SU-DHL-6 (cell line): ENCODE measurements around the gene TMEM170B.

Source experiments
- H2AFZ ChIP-seq: fragments of 200-600 bp; sonication (generic); 2 replicates; pipeline ENCODE4 v1.6.1; 2014; ENCODE audit warnings: low read depth, mild to moderate bottlenecking, moderate library complexity, mixed read lengths, antibody characterized with exemption, low read length; ENCODE audit not compliant: severe bottlenecking
- H3F3A ChIP-seq: fragments of 200-600 bp; shearing (Covaris generic); 2 replicates; pipeline ENCODE4 v1.6.0; 2016; ENCODE audit warnings: antibody characterized with exemption, mild to moderate bottlenecking; ENCODE audit not compliant: insufficient read depth
- H3K27ac ChIP-seq: fragments of 200-600 bp; sonication (generic); 2 replicates; pipeline ENCODE4 v1.5.1; 2016; ENCODE audit warnings: low read depth, mild to moderate bottlenecking, low read length, moderate library complexity, mixed read lengths
- H3K27me3 ChIP-seq: fragments of 200-600 bp; sonication (generic), shearing (Covaris generic); 2 replicates; pipeline ENCODE4 v1.6.0; 2014; ENCODE audit warnings: mild to moderate bottlenecking, low read length
- H3K36me3 ChIP-seq: fragments of 200-600 bp; sonication (generic); 2 replicates; pipeline ENCODE4 v1.6.1; 2014; ENCODE audit warnings: mild to moderate bottlenecking, low read length, mixed read lengths
- H3K4me2 ChIP-seq: fragments of 300-600, 200-600 bp; shearing (Covaris generic), sonication (generic); 2 replicates; pipeline ENCODE4 v1.6.0; 2014; ENCODE audit warnings: low read length, low read depth, mild to moderate bottlenecking; ENCODE audit not compliant: poor library complexity, severe bottlenecking
- H3K4me3 ChIP-seq: fragments of 200-600 bp; sonication (generic); 2 replicates; pipeline ENCODE4 v1.5.1; 2014; ENCODE audit warnings: antibody characterized with exemption, low read length, mild to moderate bottlenecking, mixed read lengths; ENCODE audit not compliant: insufficient read depth, poor library complexity, severe bottlenecking
- H3K79me2 ChIP-seq: fragments of 200-600 bp; sonication (generic); 2 replicates; pipeline ENCODE4 v1.6.1; 2014; ENCODE audit warnings: mild to moderate bottlenecking, low read length, moderate library complexity; ENCODE audit not compliant: insufficient read depth
- H3K9ac ChIP-seq: fragments of 200-600 bp; sonication (generic); 2 replicates; pipeline ENCODE4 v1.7.0; 2014; ENCODE audit warnings: mild to moderate bottlenecking, low read length
- H3K9me2 ChIP-seq: fragments of 200-600 bp; sonication (generic); replicated peaks from 2 replicates; pipeline ENCODE4 v1.6.1; 2014; ENCODE audit warnings: low read length; ENCODE audit not compliant: insufficient read depth
- H3K9me3 ChIP-seq: fragments of 200-600 bp; sonication (generic); 2 replicates; pipeline ENCODE4 v1.6.1; 2014; ENCODE audit warnings: low read length, mixed read lengths; ENCODE audit not compliant: insufficient read depth
- H4K20me1 ChIP-seq: fragments of 200-600 bp; sonication (generic); 2 replicates; pipeline ENCODE4 v1.6.1; 2014; ENCODE audit warnings: low read depth, mild to moderate bottlenecking, antibody characterized with exemption, low read length, moderate library complexity, mixed read lengths
- CTCF ChIP-seq: fragments of 200-600 bp; sonication (generic); IDR thresholded peaks from one replicate; pipeline ENCODE4 v1.5.1; 2017; ENCODE audit warnings: antibody characterized with exemption, mild to moderate bottlenecking, low read length, moderate library complexity; ENCODE audit not compliant: insufficient read depth, poor library complexity, severe bottlenecking
- EZH2phosphoT487 ChIP-seq: fragments of 200-600 bp; sonication (generic), shearing (Covaris generic); conservative IDR thresholded peaks from 2 replicates; pipeline ENCODE4 v1.6.1; 2018; ENCODE audit warnings: mild to moderate bottlenecking, antibody characterized with exemption, low read length, moderate library complexity, mixed read lengths

Gene TMEM170B

GRCh38 chr6:11589261-11589660, 51.7 kb downstream of the TMEM170B start:
- H3K9me2 ChIP-seq, result no peaks in the 10 kb centered on the region
- H3K27ac ChIP-seq, result no peak overlapping the region
- no peaks in the 10 kb centered on the region for H3F3A ChIP-seq
- H3K36me3 ChIP-seq, result no peaks in the 10 kb centered on the region
- no peaks in the 10 kb centered on the region for H4K20me1 ChIP-seq
- no peak overlapping the region for H2AFZ ChIP-seq
- H3K4me2 ChIP-seq, result no peak overlapping the region
- no peaks in the 10 kb centered on the region for H3K79me2 ChIP-seq
- H3K9ac ChIP-seq, result no peak overlapping the region
- TF ChIP-seq CTCF (no peak), EZH2phosphoT487 (no peak)
- no peaks in the 10 kb centered on the region for H3K9me3 ChIP-seq
- H3K27me3 ChIP-seq, result 0 out of 2 replicates have a peak, but pooled peaks cover 1% of the 10 kb centered on the region
- H3K4me3 ChIP-seq, result no peak overlapping the region

GRCh38 chr6:11592294-11592906, 54.9 kb downstream of the TMEM170B start:
- Histone ChIP-seq H3K4me2 (no peak overlapping the region), H2AFZ (no peak overlapping the region), H4K20me1 (no peaks in the 10 kb centered on the region)

GRCh38 chr6:11593096-11593495, 55.5 kb downstream of the TMEM170B start:
- no peak overlapping the region for H2AFZ ChIP-seq
- H3K9me2 ChIP-seq, result no peaks in the 10 kb centered on the region
- H3K4me3 ChIP-seq, result no peak overlapping the region
- H3K36me3 ChIP-seq, result no peaks in the 10 kb centered on the region
- H3K27ac ChIP-seq, result no peak overlapping the region
- TF ChIP-seq CTCF (no peak), EZH2phosphoT487 (no peak)
- H3K4me2 ChIP-seq, result no peak overlapping the region
- H3K79me2 ChIP-seq, result no peaks in the 10 kb centered on the region
- H3F3A ChIP-seq, result no peaks in the 10 kb centered on the region
- no peaks in the 10 kb centered on the region for H4K20me1 ChIP-seq
- no peak overlapping the region for H3K9ac ChIP-seq
- 0 out of 2 replicates have a peak, but pooled peaks cover 3% of the 10 kb centered on the region for H3K27me3 ChIP-seq
- no peaks in the 10 kb centered on the region for H3K9me3 ChIP-seq

More at GRCh38 chr6:11592294-11592906, 54.9 kb downstream of the TMEM170B start:
- H3K27ac ChIP-seq, result no peak overlapping the region
- no peaks in the 10 kb centered on the region for H3K9me3 ChIP-seq
- no peaks in the 10 kb centered on the region for H3K79me2 ChIP-seq
- no peaks in the 10 kb centered on the region for H3K36me3 ChIP-seq
- no peak overlapping the region for H3K4me3 ChIP-seq
- H3K9ac ChIP-seq, result no peak overlapping the region
- H3F3A ChIP-seq, result no peaks in the 10 kb centered on the region
- H3K27me3 ChIP-seq, result 0 out of 2 replicates have a peak, but pooled peaks cover 3% of the 10 kb centered on the region
- no peak for TF ChIP-seq CTCF
- TF ChIP-seq EZH2phosphoT487, result no peak
- no peaks in the 10 kb centered on the region for H3K9me2 ChIP-seq
